ENCODE measurements around the gene ACP2.
"Not testable (repeated sequence)": the region's sequence is repeated elsewhere in the genome, so short reads cannot be mapped to it uniquely, and the experiment has no call there.

Gene ACP2

DNA sequence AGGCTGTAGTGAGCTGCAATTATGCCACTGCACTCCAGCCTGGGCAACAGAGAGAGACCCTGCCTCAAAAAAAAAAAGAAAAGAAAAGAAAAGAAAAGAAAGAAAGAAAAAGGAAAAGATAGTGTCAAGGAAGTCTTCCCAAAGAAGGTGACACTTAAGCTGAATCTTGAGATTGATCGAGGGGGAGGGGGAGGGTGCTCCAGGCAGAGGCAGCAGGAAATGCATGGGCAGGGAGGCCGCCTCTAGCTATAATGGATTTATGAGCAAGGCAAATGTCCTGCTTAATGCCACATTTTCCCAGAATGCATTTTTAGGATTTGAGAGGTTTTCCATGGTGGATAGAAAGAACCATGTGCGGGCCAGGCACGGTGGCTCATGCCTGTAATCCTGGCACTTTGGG lies 47.6 kb downstream of the ACP2 start:
- Histone ChIP-seq H4K20me1 (ENCODE audit: insufficient read depth, low read length, poor library complexity, severe bottlenecking) (no peaks in the 10 kb centered on the region), H3K36me3 (ENCODE audit: insufficient read depth, low read length) (no peaks in the 10 kb centered on the region), H3K27me3 (ENCODE audit: insufficient read depth, low read length, poor library complexity, severe bottlenecking) (no peaks in the 10 kb centered on the region), H2AFZ (ENCODE audit: low read length) (no peak overlapping the region), H3K9me3 (ENCODE audit: insufficient read depth, low read depth, low read length) (no peaks in the 10 kb centered on the region), H3K4me3 (ENCODE audit: low read length, poor library complexity, severe bottlenecking) (no peak overlapping the region), H3F3A (ENCODE audit: low read depth) (no peaks in the 10 kb centered on the region), H3K79me2 (ENCODE audit: insufficient read depth, low read length) (no peaks in the 10 kb centered on the region), H3K4me2 (ENCODE audit: low read depth, low read length, poor library complexity, severe bottlenecking) (no peak overlapping the region), H3K9me2 (replicated peaks; ENCODE audit: low read depth, low read length) (no peaks in the 10 kb centered on the region), H3K4me1 (ENCODE audit: insufficient read depth, low read length, poor library complexity, severe bottlenecking) (no peaks in the 10 kb centered on the region), H3K9ac (ENCODE audit: low read depth, low read length, poor library complexity, severe bottlenecking) (no peak overlapping the region)
- no peak for TF ChIP-seq CTCF (conservative IDR thresholded peaks at IDR 0.05; ENCODE audit: low read length)
- TF ChIP-seq EZH2phosphoT487 (IDR thresholded peaks at IDR 0.05; ENCODE audit: borderline replicate concordance) = no peak

DNA sequence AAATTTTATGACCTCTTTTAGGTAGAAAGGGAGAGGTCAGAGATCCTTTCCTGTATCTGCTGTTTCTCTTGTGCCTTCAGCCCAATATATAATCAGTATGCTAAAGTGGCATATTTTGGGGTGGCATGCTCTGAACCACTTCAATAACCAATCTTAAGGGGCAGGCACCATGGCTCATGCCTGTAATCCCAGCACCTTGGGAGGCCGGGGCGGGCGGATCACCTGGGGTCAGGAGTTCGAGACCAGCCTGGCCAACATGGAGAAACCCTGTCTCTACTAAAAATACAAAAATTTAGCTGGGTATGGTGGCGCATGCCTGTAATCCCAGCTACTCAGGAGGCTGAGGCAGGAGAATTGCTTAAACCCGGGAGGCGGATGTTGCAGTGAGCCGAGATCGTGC lies 50.5 kb downstream of the ACP2 start:
- not testable (repeated sequence) for H3K4me3 ChIP-seq (ENCODE audit: low read length, poor library complexity, severe bottlenecking); H3F3A ChIP-seq (ENCODE audit: low read depth); H3K9ac ChIP-seq (ENCODE audit: low read depth, low read length, poor library complexity, severe bottlenecking); H3K9me2 ChIP-seq (replicated peaks; ENCODE audit: low read depth, low read length); H3K27me3 ChIP-seq (ENCODE audit: insufficient read depth, low read length, poor library complexity, severe bottlenecking); H3K9me3 ChIP-seq (ENCODE audit: insufficient read depth, low read depth, low read length); H3K4me1 ChIP-seq (ENCODE audit: insufficient read depth, low read length, poor library complexity, severe bottlenecking); H4K20me1 ChIP-seq (ENCODE audit: insufficient read depth, low read length, poor library complexity, severe bottlenecking); H3K4me2 ChIP-seq (ENCODE audit: low read depth, low read length, poor library complexity, severe bottlenecking); H3K36me3 ChIP-seq (ENCODE audit: insufficient read depth, low read length); H2AFZ ChIP-seq (ENCODE audit: low read length); H3K79me2 ChIP-seq (ENCODE audit: insufficient read depth, low read length)

- Histone ChIP-seq H3K9me3 (ENCODE audit: insufficient read depth, low read depth, low read length) (no peaks in the 10 kb centered on the region), H3K36me3 (ENCODE audit: insufficient read depth, low read length) (no peaks in the 10 kb centered on the region), H3K9me2 (replicated peaks; ENCODE audit: low read depth, low read length) (no peaks in the 10 kb centered on the region), H3F3A (ENCODE audit: low read depth) (no peaks in the 10 kb centered on the region), H3K4me2 (ENCODE audit: low read depth, low read length, poor library complexity, severe bottlenecking) (no peak overlapping the region), H3K4me1 (ENCODE audit: insufficient read depth, low read length, poor library complexity, severe bottlenecking) (no peaks in the 10 kb centered on the region), H2AFZ (ENCODE audit: low read length) (no peak overlapping the region), H4K20me1 (ENCODE audit: insufficient read depth, low read length, poor library complexity, severe bottlenecking) (no peaks in the 10 kb centered on the region), H3K27me3 (ENCODE audit: insufficient read depth, low read length, poor library complexity, severe bottlenecking) (peaks cover 8% of the 10 kb centered on the region), H3K79me2 (ENCODE audit: insufficient read depth, low read length) (no peaks in the 10 kb centered on the region), H3K9ac (ENCODE audit: low read depth, low read length, poor library complexity, severe bottlenecking) (no peak overlapping the region), H3K4me3 (ENCODE audit: low read length, poor library complexity, severe bottlenecking) (no peak overlapping the region)
- no peak for TF ChIP-seq EZH2phosphoT487 (IDR thresholded peaks at IDR 0.05; ENCODE audit: borderline replicate concordance)
- TF ChIP-seq CTCF (conservative IDR thresholded peaks at IDR 0.05; ENCODE audit: low read length) = no peak
These were observed 56.5 kb downstream of the ACP2 start for GRCh38 chr11:47192111-47192510.

GRCh38 chr11:47191137-47191536 lies 57.5 kb downstream of the ACP2 start:
- not testable (repeated sequence) for H3F3A ChIP-seq (ENCODE audit: low read depth); H3K79me2 ChIP-seq (ENCODE audit: insufficient read depth, low read length); H3K9ac ChIP-seq (ENCODE audit: low read depth, low read length, poor library complexity, severe bottlenecking); H4K20me1 ChIP-seq (ENCODE audit: insufficient read depth, low read length, poor library complexity, severe bottlenecking); H2AFZ ChIP-seq (ENCODE audit: low read length); H3K4me1 ChIP-seq (ENCODE audit: insufficient read depth, low read length, poor library complexity, severe bottlenecking); H3K36me3 ChIP-seq (ENCODE audit: insufficient read depth, low read length); H3K4me2 ChIP-seq (ENCODE audit: low read depth, low read length, poor library complexity, severe bottlenecking); H3K9me2 ChIP-seq (replicated peaks; ENCODE audit: low read depth, low read length); H3K9me3 ChIP-seq (ENCODE audit: insufficient read depth, low read depth, low read length); H3K4me3 ChIP-seq (ENCODE audit: low read length, poor library complexity, severe bottlenecking)
- peaks cover 15% of the 10 kb centered on the region for H3K27me3 ChIP-seq (ENCODE audit: insufficient read depth, low read length, poor library complexity, severe bottlenecking)

Data from Loucy (cell line).